ENCODE data around the gene KCNIP1.

KCNIP1 gene

DNA sequence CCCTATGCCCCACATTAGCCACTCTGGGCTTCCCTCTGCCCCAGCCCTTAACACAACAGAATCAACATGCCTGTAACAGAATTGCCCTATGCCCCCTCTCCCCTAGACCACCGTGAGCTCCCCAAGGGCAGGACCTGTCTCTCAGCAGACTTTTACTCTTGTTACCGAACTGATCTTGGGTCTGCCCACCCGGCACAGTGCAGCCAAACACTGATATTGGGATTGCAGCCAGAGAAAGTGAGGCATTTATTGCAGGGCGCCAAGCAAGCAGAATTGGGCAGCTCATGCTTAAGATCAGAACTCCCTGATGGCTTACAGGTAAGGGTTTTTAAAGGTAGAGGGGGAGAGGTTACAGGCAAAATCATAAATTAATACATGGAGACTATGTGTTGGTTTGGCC is 33.5 kb upstream of the KCNIP1 start:
- TF ChIP-seq, protein P1, sequence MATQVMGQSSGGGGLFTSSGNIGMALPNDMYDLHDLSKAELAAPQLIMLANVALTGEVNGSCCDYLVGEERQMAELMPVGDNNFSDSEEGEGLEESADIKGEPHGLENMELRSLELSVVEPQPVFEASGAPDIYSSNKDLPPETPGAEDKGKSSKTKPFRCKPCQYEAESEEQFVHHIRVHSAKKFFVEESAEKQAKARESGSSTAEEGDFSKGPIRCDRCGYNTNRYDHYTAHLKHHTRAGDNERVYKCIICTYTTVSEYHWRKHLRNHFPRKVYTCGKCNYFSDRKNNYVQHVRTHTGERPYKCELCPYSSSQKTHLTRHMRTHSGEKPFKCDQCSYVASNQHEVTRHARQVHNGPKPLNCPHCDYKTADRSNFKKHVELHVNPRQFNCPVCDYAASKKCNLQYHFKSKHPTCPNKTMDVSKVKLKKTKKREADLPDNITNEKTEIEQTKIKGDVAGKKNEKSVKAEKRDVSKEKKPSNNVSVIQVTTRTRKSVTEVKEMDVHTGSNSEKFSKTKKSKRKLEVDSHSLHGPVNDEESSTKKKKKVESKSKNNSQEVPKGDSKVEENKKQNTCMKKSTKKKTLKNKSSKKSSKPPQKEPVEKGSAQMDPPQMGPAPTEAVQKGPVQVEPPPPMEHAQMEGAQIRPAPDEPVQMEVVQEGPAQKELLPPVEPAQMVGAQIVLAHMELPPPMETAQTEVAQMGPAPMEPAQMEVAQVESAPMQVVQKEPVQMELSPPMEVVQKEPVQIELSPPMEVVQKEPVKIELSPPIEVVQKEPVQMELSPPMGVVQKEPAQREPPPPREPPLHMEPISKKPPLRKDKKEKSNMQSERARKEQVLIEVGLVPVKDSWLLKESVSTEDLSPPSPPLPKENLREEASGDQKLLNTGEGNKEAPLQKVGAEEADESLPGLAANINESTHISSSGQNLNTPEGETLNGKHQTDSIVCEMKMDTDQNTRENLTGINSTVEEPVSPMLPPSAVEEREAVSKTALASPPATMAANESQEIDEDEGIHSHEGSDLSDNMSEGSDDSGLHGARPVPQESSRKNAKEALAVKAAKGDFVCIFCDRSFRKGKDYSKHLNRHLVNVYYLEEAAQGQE (IDR thresholded peaks at IDR 0.05; ENCODE audit: insufficient replicate concordance, low read depth): no peak
- no peak for TF ChIP-seq GABPA (IDR thresholded peaks at IDR 0.05; ENCODE audit: low read depth)
- TF ChIP-seq POLR2AphosphoS5 (IDR thresholded peaks at IDR 0.05; ENCODE audit: low read depth): no peak
- TF ChIP-seq SPI1 (IDR thresholded peaks at IDR 0.05; ENCODE audit: borderline replicate concordance, low read depth): no peak
- TF ChIP-seq, protein P2, sequence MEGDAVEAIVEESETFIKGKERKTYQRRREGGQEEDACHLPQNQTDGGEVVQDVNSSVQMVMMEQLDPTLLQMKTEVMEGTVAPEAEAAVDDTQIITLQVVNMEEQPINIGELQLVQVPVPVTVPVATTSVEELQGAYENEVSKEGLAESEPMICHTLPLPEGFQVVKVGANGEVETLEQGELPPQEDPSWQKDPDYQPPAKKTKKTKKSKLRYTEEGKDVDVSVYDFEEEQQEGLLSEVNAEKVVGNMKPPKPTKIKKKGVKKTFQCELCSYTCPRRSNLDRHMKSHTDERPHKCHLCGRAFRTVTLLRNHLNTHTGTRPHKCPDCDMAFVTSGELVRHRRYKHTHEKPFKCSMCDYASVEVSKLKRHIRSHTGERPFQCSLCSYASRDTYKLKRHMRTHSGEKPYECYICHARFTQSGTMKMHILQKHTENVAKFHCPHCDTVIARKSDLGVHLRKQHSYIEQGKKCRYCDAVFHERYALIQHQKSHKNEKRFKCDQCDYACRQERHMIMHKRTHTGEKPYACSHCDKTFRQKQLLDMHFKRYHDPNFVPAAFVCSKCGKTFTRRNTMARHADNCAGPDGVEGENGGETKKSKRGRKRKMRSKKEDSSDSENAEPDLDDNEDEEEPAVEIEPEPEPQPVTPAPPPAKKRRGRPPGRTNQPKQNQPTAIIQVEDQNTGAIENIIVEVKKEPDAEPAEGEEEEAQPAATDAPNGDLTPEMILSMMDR (IDR thresholded peaks at IDR 0.05; ENCODE audit: insufficient read depth, low read length): no peak
- Histone ChIP-seq H3K27ac (replicated peaks) (no peak overlapping the region), H3K4me3 (replicated peaks; ENCODE audit: insufficient read depth, low read length) (no peak overlapping the region), H3K27me3 (ENCODE audit: insufficient read depth, poor library complexity, severe bottlenecking) (no peaks in the 10 kb centered on the region)
- DNase-seq (ENCODE audit: low read depth in 1 of 2, low spot score in 1 of 2): no peak

DNA sequence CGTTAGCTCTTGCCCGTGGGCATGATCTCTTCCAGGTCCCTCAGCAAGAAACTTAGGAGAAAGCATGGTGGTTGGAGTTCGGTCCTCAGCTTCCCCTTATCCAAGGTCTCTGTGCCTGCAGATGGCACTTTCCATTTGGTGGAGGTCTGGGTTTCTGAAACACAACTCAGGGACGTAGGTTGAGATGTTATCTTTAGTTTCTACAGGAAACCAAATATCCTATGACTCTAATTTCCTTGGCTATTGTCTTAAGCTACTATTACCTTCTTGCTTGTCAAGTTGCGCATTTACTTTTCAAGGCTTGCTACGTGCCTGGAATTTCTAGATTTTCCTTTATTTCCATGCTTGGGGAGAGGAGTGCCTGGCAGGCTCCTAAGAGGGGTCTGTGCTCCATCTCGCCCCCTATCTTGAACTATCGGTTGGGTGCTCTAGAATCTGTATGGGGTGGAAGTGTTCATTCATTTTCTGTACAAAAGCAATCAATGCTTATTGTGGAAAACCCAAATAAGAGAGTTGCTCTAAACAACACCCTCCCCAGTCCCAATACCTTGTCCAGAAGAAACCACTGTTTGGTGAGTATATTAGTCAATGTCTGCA is 32.9 kb upstream of the KCNIP1 start:
- Histone ChIP-seq H3K27me3 (ENCODE audit: insufficient read depth, poor library complexity, severe bottlenecking) (no peaks in the 10 kb centered on the region), H3K4me3 (replicated peaks; ENCODE audit: insufficient read depth, low read length) (no peak overlapping the region), H3K27ac (replicated peaks) (no peak overlapping the region)
- TF ChIP-seq, protein P2 (IDR thresholded peaks at IDR 0.05; ENCODE audit: insufficient read depth, low read length): no peak
- TF ChIP-seq, protein P1 (IDR thresholded peaks at IDR 0.05; ENCODE audit: insufficient replicate concordance, low read depth): no peak
- TF ChIP-seq POLR2AphosphoS5 (IDR thresholded peaks at IDR 0.05; ENCODE audit: low read depth): no peak
- no peak for TF ChIP-seq SPI1 (IDR thresholded peaks at IDR 0.05; ENCODE audit: borderline replicate concordance, low read depth)
- TF ChIP-seq GABPA (IDR thresholded peaks at IDR 0.05; ENCODE audit: low read depth): no peak
- DNase-seq (ENCODE audit: low read depth in 1 of 2, low spot score in 1 of 2): no peak

DNA sequence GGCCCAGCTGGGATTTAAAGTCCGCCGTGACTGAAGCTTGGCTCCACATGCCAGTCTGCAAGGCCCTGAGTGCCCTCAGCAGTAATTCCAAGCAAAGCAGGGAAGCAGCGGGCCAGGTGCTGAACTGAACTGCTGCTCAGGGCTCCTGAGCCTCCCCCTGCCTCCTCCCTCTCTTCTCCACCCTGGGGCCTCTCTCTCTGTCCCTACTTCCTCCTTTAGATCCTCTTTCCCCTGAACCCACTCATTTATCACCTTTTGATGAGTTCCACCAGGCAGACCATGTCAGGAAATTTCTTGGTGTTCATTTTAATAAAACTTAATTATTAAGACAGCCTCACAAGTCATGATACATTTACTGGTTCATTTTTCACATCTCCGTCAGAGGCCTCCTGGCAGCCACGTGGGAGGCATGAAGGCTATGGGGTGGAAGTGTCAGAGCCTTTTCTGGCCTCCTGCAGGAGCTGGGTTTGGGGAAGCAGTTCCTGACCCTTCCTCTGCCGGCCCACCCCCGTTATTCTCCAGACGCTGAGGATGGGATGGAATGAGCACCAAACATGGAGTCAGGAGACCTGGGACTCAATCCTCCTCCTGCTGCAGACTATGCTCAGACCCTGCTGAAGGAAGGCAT is 32.2 kb upstream of the KCNIP1 start:
- no peak overlapping the region for H3K4me3 ChIP-seq (replicated peaks; ENCODE audit: insufficient read depth, low read length)
- peak in 1 of 2 experiments; percentile 31 for DNase-seq (ENCODE audit: low read depth in 1 of 2, low spot score in 1 of 2)
- TF ChIP-seq, protein P1 (IDR thresholded peaks at IDR 0.05; ENCODE audit: insufficient replicate concordance, low read depth): no peak
- peak; percentile 30; the same call in 1 of the 2 replicates for TF ChIP-seq SPI1 (IDR thresholded peaks at IDR 0.05; ENCODE audit: borderline replicate concordance, low read depth)
- H3K27ac ChIP-seq (replicated peaks): no peak overlapping the region
- no peaks in the 10 kb centered on the region for H3K27me3 ChIP-seq (ENCODE audit: insufficient read depth, poor library complexity, severe bottlenecking)

All from HL-60 (cell line).